Endometrial microvascular endothelial cells (primary cell): Measurements from ENCODE around the gene GPC6. TPM values are rescaled to one million over a fixed set of nuclear protein-coding genes. Genes with fewer than 3 reads are reported as not detected.
"Not testable (repeated sequence)": the region's sequence is repeated elsewhere in the genome, so short reads cannot be mapped to it uniquely, and the experiment has no call there.

Experiments used
- in situ Hi-C: cut with HindIII; loops from 2 replicates; pipeline ENCODE4 v1.10.0; 2017; ENCODE audit warnings: low sequenced_read_pairs, low pct_unique_long_range_greater_than_20kb; ENCODE audit errors: inconsistent ontology term
- total RNA-seq: library from RNA; depleted of rRNA; stranded (reverse); fragments of >200 nt; gene quantifications from one replicate; pipeline ENCODE4 v1.2.3, GENCODE V29; 2015; ENCODE audit errors: inconsistent ontology term

The GPC6 gene
- total RNA-seq, 1 donor from 2014 or later = 0.46 TPM

DNA sequence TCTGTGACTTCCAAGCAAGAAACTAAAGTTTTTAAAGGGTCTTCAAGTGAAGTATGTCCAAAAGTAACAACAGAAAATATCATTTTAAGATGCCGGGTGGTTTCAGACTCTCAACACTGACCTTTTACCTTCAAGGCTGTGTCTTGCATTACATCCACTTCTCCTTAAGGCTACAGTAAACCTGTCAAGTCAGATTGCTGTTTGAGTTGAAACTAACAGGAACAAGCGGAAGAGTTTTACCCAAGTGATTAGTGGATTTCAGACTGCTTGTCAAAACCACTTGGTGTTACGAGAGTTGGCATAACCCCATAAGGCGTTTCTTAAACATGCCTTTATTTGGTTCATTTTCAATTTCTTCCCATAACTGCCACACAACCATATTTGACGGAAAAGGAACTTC is 969.8 kb downstream of the GPC6 start:
- in situ Hi-C loops = no loop called here

DNA sequence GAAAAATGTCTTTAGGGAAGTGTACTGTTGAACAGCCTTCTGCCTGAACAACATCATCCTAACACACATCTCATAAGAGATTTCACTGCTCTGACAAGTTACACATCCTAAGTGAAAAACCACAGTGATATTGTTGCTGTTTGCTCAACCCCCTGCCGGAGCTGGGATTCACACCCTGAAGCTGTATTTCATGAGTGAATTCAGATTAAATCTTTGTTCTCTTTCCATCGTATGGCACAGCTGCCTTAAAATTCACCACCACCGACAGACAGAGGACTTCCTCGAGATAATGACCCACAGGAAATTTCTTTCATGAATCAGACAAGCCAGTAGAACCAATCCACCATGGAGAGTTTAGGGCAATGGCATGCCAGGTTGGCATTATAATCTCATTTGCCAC is 972.1 kb downstream of the GPC6 start:
- in situ Hi-C loops = no loop called here

GRCh38 chr13:94199135-94199534 is 972.5 kb downstream of the GPC6 start:
- in situ Hi-C loops = no loop called here

DNA sequence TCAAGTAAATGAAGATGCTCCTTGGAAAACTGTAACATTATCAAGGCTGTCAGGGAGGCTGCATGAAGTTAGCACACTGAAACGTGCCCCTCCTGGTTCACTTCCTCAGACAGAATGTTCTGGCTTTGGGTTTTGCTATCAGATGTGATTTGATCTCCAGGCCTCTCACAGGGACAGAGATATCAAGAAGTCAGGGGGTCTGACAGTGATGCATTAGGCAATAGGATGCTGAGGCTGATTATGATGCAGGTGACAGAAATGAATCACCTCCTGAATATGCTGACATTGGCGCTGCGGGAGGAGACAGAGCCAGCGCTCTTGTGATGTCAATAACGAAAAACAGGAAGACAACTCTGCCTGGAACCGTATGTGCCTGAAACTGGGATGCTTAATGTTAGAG is 974.4 kb downstream of the GPC6 start:
- in situ Hi-C loops = no loop called here

GRCh38 chr13:94204163-94204562 is 977.6 kb downstream of the GPC6 start:
- in situ Hi-C loops = no loop called here

- in situ Hi-C loops = no loop called here
Observed at GRCh38 chr13:94204946-94205345, 978.3 kb downstream of the GPC6 start.

DNA sequence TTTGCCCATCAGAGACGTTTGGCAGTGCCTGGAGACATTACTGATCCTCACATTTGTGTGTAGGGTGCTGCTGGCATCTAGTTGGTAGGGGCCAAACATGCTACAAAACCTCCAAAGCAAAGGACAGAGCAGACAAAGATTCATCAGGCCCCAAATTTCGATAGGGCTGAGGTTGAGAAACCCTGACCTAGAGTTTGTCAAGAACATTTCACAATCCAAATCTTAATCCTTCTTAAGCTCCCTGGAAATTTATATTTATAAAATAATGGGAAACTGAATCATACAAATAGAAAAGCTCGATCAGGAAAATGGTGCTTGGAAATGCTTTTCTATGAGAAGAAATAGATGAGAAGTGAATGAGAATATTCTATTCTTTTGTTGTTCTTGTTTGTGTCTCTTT is 979.3 kb downstream of the GPC6 start:
- in situ Hi-C loops = no loop called here

GRCh38 chr13:94209117-94209516 is 982.5 kb downstream of the GPC6 start:
- in situ Hi-C loops = no loop called here

GRCh38 chr13:94209913-94210312 is 983.3 kb downstream of the GPC6 start:
- in situ Hi-C loops = not testable (repeated sequence)

DNA sequence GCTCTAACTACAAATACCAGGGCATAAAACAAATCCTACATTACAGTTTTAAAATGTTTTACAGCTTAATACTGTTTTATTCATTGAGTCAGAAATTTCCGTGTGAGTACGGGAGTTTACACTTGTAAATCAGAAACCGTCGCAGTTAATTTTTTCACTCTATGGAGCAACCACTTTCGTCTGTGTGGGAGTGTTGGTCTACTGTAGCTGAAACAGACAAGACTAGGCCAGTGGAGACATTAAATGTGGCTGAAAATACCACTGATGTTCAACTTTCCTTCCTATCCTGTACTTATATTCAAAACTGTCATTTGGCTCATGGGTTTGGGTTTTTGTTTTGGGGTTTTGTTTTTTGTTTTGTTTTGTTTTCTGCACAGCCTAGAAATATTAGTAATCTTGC is 984.2 kb downstream of the GPC6 start:
- in situ Hi-C loops = no loop called here

DNA sequence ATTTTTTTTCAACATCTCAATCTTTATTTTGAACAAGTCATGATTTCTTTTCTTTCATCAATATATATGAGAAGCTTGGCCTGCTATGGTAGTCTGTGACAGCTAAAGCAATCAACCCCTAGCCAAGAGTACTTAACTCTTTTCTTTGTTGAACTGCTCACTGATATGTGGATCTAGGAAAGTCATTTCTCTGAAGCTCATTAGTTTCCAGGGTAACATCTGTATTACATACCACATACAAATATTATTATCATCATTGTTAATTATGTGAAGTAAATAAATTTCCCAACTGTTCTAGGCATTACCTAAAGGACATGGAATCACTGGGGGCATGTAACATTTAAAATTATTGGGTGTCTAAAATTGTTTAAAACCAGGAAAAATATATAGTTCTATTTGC is 985.6 kb downstream of the GPC6 start:
- in situ Hi-C loops = no loop called here

GRCh38 chr13:94214121-94214520 is 987.5 kb downstream of the GPC6 start:
- in situ Hi-C loops = no loop called here

GRCh38 chr13:94214975-94215374 is 988.4 kb downstream of the GPC6 start:
- in situ Hi-C loops = no loop called here

GRCh38 chr13:94216476-94216875 is 989.9 kb downstream of the GPC6 start:
- in situ Hi-C loops = no loop called here

GRCh38 chr13:94217370-94217769 is 990.8 kb downstream of the GPC6 start:
- in situ Hi-C loops = no loop called here

DNA sequence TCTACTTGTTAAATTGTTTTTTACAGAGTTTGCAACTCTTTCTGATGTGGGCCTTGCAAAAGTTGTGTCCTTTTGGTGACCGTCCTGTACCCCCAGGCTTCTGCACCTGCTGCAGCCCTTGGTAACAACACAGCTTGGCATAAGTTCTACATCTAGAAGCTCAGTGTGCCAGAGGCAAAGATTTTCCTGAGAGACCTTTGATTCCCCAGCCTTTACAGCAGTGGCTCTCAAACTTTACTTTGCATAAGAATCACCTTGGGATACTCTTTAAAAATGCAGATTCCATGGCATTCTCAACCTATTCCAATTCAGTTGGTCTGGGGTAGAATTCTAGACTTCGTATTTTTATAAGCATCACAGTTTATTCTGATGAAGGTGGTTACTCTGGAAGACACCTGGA is 991.9 kb downstream of the GPC6 start:
- in situ Hi-C loops = no loop called here

DNA sequence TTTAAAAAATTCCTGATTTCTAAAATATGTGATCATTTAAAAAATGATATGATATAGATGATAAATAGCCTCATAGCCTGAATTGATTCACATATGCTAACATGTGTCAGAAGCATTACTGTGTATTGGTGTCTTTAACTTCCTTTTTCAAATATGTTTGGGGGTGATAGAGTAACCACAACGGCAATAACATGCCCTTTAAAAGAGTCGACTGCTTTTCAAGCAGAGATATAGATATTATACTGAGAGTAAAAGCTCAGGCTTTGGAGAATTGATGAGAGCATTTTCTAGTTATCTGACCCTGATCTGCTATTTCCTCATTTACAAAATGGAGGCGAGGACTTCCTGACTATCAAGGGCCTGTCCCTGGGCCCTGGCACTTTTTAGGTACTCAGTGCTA is 992.3 kb downstream of the GPC6 start:
- in situ Hi-C loops = no loop called here

GRCh38 chr13:94224670-94225069 is 998.1 kb downstream of the GPC6 start:
- in situ Hi-C loops = no loop called here

DNA sequence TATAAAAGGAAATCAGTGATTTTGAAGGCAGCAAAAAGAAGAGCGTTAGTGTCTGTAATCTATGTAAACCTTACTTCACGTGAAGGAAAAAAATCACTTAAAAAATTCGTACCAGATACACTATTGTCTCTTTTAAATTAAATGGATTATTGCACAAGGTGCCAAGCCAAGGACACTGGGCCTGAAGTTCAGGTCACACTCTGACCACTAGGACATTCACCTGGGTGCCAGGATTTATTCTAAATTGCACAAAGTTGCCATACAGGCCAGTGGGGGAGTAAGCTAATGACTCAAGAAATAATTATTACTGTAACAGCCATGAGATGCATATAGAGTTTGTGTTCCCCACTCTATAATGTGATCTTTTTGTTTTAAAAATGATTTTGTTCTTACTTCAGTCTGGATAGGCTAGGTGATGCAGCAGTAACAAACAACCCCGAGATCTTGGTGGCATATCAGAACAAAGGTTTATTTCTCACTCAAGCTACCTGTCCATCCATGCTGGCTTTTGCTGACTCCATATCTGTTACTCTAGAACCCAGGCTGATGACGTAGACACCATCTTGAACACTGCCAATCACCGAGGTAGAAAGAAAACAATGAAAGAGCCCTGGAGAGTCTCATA is 1000.8 kb downstream of the GPC6 start:
- in situ Hi-C loops = no loop called here

GRCh38 chr13:94228763-94229162 is 1002.2 kb downstream of the GPC6 start:
- in situ Hi-C loops = no loop called here

DNA sequence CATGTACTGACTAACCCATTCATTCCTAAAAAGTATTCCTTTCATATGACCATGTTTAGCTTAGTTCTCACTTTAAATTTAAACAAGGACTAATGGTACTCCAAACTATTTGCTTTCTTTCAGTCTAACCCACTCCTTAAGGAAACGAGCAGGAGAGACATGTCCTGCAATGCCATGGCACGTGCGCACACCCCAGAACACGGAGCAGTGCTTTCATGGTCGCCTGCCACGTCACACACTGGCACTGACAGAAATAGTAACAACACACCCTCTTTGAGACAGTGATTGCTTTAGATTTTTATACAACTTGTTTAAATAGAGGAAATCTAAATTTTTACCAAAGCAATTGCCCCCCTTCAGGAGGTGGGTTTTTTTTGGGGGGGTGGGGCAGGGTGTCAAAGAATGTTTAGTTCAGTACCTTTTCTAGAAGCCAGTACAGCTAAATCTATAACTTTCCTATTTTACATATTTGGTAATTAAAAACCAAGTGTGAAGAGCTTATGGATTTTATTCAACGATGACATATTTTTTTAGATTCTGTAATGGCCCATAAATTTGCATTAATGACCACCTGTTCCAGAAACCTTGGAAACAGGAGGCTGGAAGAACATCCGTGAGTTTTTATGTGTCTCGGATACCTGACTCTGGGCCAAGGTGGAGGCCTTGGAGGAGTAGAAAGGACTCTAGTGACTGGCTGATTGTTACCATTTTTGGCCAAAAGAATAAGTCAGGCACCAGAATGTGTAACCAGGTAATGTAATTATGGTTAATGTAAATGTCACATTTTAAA is 1005.7 kb downstream of the GPC6 start:
- in situ Hi-C loops = no loop called here
